Hepatic stellate cell (primary cell): ENCODE results near the gene MIOS.
"Not testable (repeated sequence)": the region's sequence is repeated elsewhere in the genome, so short reads cannot be mapped to it uniquely, and the experiment has no call there.

Experiments
- DNase-seq: peaks from one replicate; pipeline ENCODE4 v3.0.0; 2011; ENCODE audit warnings: low spot score

Gene MIOS

GRCh38 chr7:7647495-7648036 is 80.9 kb downstream of the MIOS start:
- no peak for DNase-seq

GRCh38 chr7:7650682-7651206 is 84.1 kb downstream of the MIOS start:
- no peak for DNase-seq

- no peak for DNase-seq
These were observed 84.8 kb downstream of the MIOS start for GRCh38 chr7:7651479-7651878.

- DNase-seq: no peak
These were observed 86.3 kb downstream of the MIOS start for GRCh38 chr7:7652798-7653540.

GRCh38 chr7:7653593-7654187 is 87.0 kb downstream of the MIOS start:
- DNase-seq: no peak

GRCh38 chr7:7654964-7655715 is 88.5 kb downstream of the MIOS start:
- DNase-seq: no peak

- DNase-seq: not testable (repeated sequence)
These were observed 89.8 kb downstream of the MIOS start for GRCh38 chr7:7656459-7656858.
